NT2/D1 (cell line): ENCODE data around the gene PANK4.

Experiments
- DNase-seq: peaks from one replicate; pipeline ENCODE4 v3.0.0-alpha.2; 2011; ENCODE audit warnings: low read depth, low spot score
- H3K27me3 ChIP-seq: 2 replicates; pipeline ENCODE4 v1.6.0; 2011; ENCODE audit warnings: mild to moderate bottlenecking; ENCODE audit not compliant: insufficient read length, insufficient read depth
- H3K36me3 ChIP-seq: 2 replicates; pipeline ENCODE4 v1.6.1; 2011; ENCODE audit warnings: mild to moderate bottlenecking, low read length, mixed read lengths; ENCODE audit not compliant: insufficient read depth, insufficient read length
- H3K4me1 ChIP-seq: 2 replicates; pipeline ENCODE4 v1.5.1; 2011; ENCODE audit not compliant: insufficient read depth, insufficient read length
- H3K4me3 ChIP-seq: 2 replicates; pipeline ENCODE4 v1.5.1; 2011; ENCODE audit warnings: low read depth; ENCODE audit not compliant: insufficient read length
- H3K9ac ChIP-seq: 2 replicates; pipeline ENCODE4 v1.6.0; 2011; ENCODE audit warnings: low read depth; ENCODE audit not compliant: insufficient read length
- H3K9me3 ChIP-seq: 2 replicates; pipeline ENCODE4 v1.5.1; 2011; ENCODE audit warnings: mild to moderate bottlenecking, low read length; ENCODE audit not compliant: insufficient read depth
- SUZ12 ChIP-seq: IDR thresholded peaks from 2 replicates; pipeline ENCODE4 v1.6.1; 2011; ENCODE audit not compliant: insufficient read length, insufficient read depth; ENCODE audit errors: extremely low read depth
- YY1 ChIP-seq: IDR thresholded peaks from 2 replicates; pipeline ENCODE4 v1.6.1; 2011; ENCODE audit not compliant: insufficient read length, insufficient read depth
- ZNF274 ChIP-seq: IDR thresholded peaks from 2 replicates; pipeline ENCODE4 v1.6.1; 2011; ENCODE audit warnings: mild to moderate bottlenecking, low read depth, low read length

Gene PANK4

GRCh38 chr1:2477791-2478499 lies 48.5 kb downstream of the PANK4 start:
- Histone ChIP-seq H3K36me3 (no peaks in the 10 kb centered on the region), H3K4me3 (no peak overlapping the region), H3K4me1 (peaks cover 31% of the 10 kb centered on the region), H3K9me3 (no peaks in the 10 kb centered on the region), H3K27me3 (peaks cover 3% of the 10 kb centered on the region), H3K9ac (no peak overlapping the region)
- no peak for DNase-seq
- TF ChIP-seq ZNF274 (no peak), YY1 (no peak), SUZ12 (no peak)

DNA sequence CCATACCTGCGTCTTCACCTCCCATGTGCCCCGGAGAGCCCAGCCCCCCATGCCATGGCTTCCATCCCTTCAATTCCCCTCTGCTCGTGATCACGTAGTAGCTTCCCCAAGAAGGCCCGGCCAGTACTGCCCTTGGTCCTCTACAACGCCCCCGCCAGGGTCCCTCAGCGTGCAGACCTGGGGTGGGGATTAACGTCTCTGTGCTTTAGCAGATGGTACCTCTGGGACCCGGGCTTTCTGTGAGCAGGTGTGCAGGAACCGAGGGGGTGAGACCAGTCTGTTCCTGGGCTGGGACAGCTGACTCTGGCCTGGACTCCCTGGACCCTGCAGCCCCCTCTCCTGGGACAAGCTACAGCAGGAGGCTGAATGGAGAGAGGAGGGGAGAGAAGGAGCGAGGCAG lies 49.1 kb downstream of the PANK4 start:
- no peak overlapping the region for H3K4me3 ChIP-seq
- no peaks in the 10 kb centered on the region for H3K36me3 ChIP-seq
- peaks cover 31% of the 10 kb centered on the region for H3K4me1 ChIP-seq
- no peaks in the 10 kb centered on the region for H3K9me3 ChIP-seq
- DNase-seq, result no peak
- peaks cover 3% of the 10 kb centered on the region for H3K27me3 ChIP-seq
- TF ChIP-seq SUZ12 (no peak), ZNF274 (no peak), YY1 (no peak)
- H3K9ac ChIP-seq, result no peak overlapping the region

GRCh38 chr1:2476061-2476999 lies 50.1 kb downstream of the PANK4 start, which contains the start of gene PLCH2:
TSS of gene PLCH2 (plus strand) at chr1:2476289. CDS start at chr1:2476589, 300 bp downstream.
- H3K4me3 ChIP-seq, result no peak within 1 kb of the TSS
- no peak within 1 kb of the TSS for H3K9ac ChIP-seq
- H3K4me1 ChIP-seq, result peaks cover 32% of the 10 kb centered on the region
- peaks cover 3% of the 10 kb centered on the region for H3K27me3 ChIP-seq
- H3K36me3 ChIP-seq, result no peaks in the 10 kb centered on the region
- TF ChIP-seq ZNF274 (no peak), SUZ12 (no peak), YY1 (no peak)
- no peak for DNase-seq
- H3K9me3 ChIP-seq, result no peaks in the 10 kb centered on the region

DNA sequence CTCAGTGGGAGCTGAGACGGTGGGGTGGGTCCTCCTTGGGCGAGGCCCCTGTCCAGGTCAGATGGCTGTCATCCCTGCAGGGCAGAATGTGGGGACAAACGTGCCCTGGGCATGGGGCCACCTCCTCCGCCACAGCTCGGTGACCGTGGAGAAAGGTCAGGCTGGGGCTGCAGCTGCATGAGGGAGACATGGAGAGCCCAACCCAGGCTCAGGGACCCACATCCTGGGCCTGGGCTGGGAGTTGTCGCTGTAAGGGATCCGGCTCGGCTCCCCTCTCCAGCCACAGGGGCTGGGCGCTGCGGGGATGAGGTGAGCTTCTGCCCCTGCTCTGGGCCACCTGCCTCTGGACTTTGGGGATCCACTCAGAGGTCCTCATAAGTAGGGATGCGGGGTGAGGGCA lies 50.8 kb downstream of the PANK4 start:
- no peaks in the 10 kb centered on the region for H3K36me3 ChIP-seq
- no peak for TF ChIP-seq ZNF274
- TF ChIP-seq SUZ12, result no peak
- no peak for TF ChIP-seq YY1
- no peak overlapping the region for H3K9ac ChIP-seq
- H3K27me3 ChIP-seq, result no peaks in the 10 kb centered on the region
- H3K4me3 ChIP-seq, result no peak overlapping the region
- no peak for DNase-seq
- H3K9me3 ChIP-seq, result no peaks in the 10 kb centered on the region
- H3K4me1 ChIP-seq, result peaks cover 32% of the 10 kb centered on the region

- peaks cover 32% of the 10 kb centered on the region for H3K4me1 ChIP-seq
- no peaks in the 10 kb centered on the region for H3K36me3 ChIP-seq
- TF ChIP-seq YY1 (no peak), SUZ12 (no peak), ZNF274 (no peak)
- no peak overlapping the region for H3K9ac ChIP-seq
- H3K4me3 ChIP-seq, result no peak overlapping the region
- no peaks in the 10 kb centered on the region for H3K27me3 ChIP-seq
- no peaks in the 10 kb centered on the region for H3K9me3 ChIP-seq
- no peak for DNase-seq
Measured at GRCh38 chr1:2474933-2475371, 51.4 kb downstream of the PANK4 start.

GRCh38 chr1:2474104-2474844 lies 52.1 kb downstream of the PANK4 start:
- TF ChIP-seq YY1, result no peak
- TF ChIP-seq ZNF274, result no peak
- no peak for TF ChIP-seq SUZ12
- H3K9me3 ChIP-seq, result no peaks in the 10 kb centered on the region
- H3K4me3 ChIP-seq, result no peak overlapping the region
- no peak overlapping the region for H3K9ac ChIP-seq
- peaks cover 32% of the 10 kb centered on the region for H3K4me1 ChIP-seq
- no peaks in the 10 kb centered on the region for H3K27me3 ChIP-seq
- H3K36me3 ChIP-seq, result no peaks in the 10 kb centered on the region
- no peak for DNase-seq
